WTC11 (cell line): Measurements from ENCODE around the gene CRAMP1. TPM values are rescaled to one million over a fixed set of nuclear protein-coding genes. Genes with fewer than 3 reads are reported as not detected.

Source experiments
- ATAC-seq: fragments of 200-7000 bp; cut with Tn5 transposase; 2 replicates; pipeline ENCODE4 v1.10.0; 2021; ENCODE audit warnings: mild to moderate bottlenecking, moderate library complexity
- CTCF ChIA-PET: fragments of 300-600 bp; sonication (Branson Sonifier 250); formaldehyde crosslinking; loops from one replicate; lab custom pipeline; 2021; ENCODE audit warnings: antibody characterized with exemption; lab: Charles Lee
- POLR2A ChIA-PET: fragments of 350-600 bp; sonication (Branson Sonifier 250); formaldehyde crosslinking; loops from one replicate; lab custom pipeline; 2021; ENCODE audit warnings: antibody characterized with exemption; lab: Charles Lee
- DNase-seq: peaks from one replicate; pipeline ENCODE4 v3.0.0; 2021; ENCODE audit warnings: low spot score
- H3K27ac Mint-ChIP-seq: 2 replicates; pipeline ENCODE4 v1.8.0; 2021; ENCODE audit warnings: mixed read lengths
- H3K27me3 Mint-ChIP-seq: 2 replicates; pipeline ENCODE4 v1.8.0; 2021; ENCODE audit warnings: low read depth, mild to moderate bottlenecking, moderate library complexity, mixed read lengths
- H3K36me3 Mint-ChIP-seq: 2 replicates; pipeline ENCODE4 v1.8.0; 2021; ENCODE audit warnings: mixed read lengths
- H3K4me1 Mint-ChIP-seq: 2 replicates; pipeline ENCODE4 v1.8.0; 2022; ENCODE audit warnings: mixed read lengths
- H3K4me3 Mint-ChIP-seq: 2 replicates; pipeline ENCODE4 v1.8.0; 2021; ENCODE audit warnings: mild to moderate bottlenecking, moderate library complexity, mixed read lengths
- H3K9me3 Mint-ChIP-seq: 2 replicates; pipeline ENCODE4 v1.8.0; 2021; ENCODE audit warnings: mixed read lengths
- ATF2 ChIP-seq: sonication (generic); formaldehyde crosslinking; IDR thresholded peaks from 2 replicates; pipeline ENCODE4 v1.8.1; 2022; ENCODE audit warnings: low read depth, missing genetic modification reagents, borderline replicate concordance
- CTCF ChIP-seq: fragments of 200-600 bp; IDR thresholded peaks from 2 replicates; pipeline ENCODE4 v1.8.0; 2022; ENCODE audit warnings: antibody characterized with exemption
- ETV6 ChIP-seq: sonication (generic); formaldehyde crosslinking; IDR thresholded peaks from 2 replicates; pipeline ENCODE4 v1.8.1; 2022; ENCODE audit warnings: mild to moderate bottlenecking, missing genetic modification reagents
- FOXK1 ChIP-seq: sonication (generic); formaldehyde crosslinking; IDR thresholded peaks from 2 replicates; pipeline ENCODE4 v1.8.0; 2022; ENCODE audit warnings: mild to moderate bottlenecking, moderate library complexity, missing genetic modification reagents
- FOXP1 ChIP-seq: sonication (generic); formaldehyde crosslinking; IDR thresholded peaks from 2 replicates; pipeline ENCODE4 v1.8.0; 2022; ENCODE audit warnings: missing genetic modification reagents, mild to moderate bottlenecking, moderate library complexity, borderline replicate concordance
- GTF2I ChIP-seq: fragments of 250-450 bp; sonication (Bioruptor Pico); conservative IDR thresholded peaks from 2 replicates; pipeline ENCODE4 v1.4.0; 2021; ENCODE audit warnings: mild to moderate bottlenecking
- IRF1 ChIP-seq: sonication (generic); formaldehyde crosslinking; IDR thresholded peaks from 2 replicates; pipeline ENCODE4 v1.8.0; 2023; ENCODE audit warnings: missing genetic modification reagents
- JUN ChIP-seq: sonication (generic); formaldehyde crosslinking; IDR thresholded peaks from 2 replicates; pipeline ENCODE4 v1.8.0; 2023; ENCODE audit warnings: mild to moderate bottlenecking, missing genetic modification reagents
- NFE2L1 ChIP-seq: sonication (generic); formaldehyde crosslinking; IDR thresholded peaks from 2 replicates; pipeline ENCODE4 v1.8.1; 2023; ENCODE audit warnings: missing genetic modification reagents
- STAT6 ChIP-seq: sonication (generic); formaldehyde crosslinking; conservative IDR thresholded peaks from 2 replicates; pipeline ENCODE4 v1.8.1; 2023; ENCODE audit warnings: mild to moderate bottlenecking, low read depth, missing genetic modification reagents, moderate library complexity
- TEAD1 ChIP-seq: sonication (generic); formaldehyde crosslinking; IDR thresholded peaks from 2 replicates; pipeline ENCODE4 v1.8.0; 2022; ENCODE audit warnings: mild to moderate bottlenecking, missing genetic modification reagents
- ZNF396 ChIP-seq: fragments of 250-450 bp; sonication (Bioruptor Pico); IDR thresholded peaks from 2 replicates; pipeline ENCODE4 v1.8.0; 2021; ENCODE audit warnings: mild to moderate bottlenecking, moderate library complexity, borderline replicate concordance
- total RNA-seq: library from RNA; stranded (reverse); gene quantifications from 3 replicates; pipeline ENCODE4 v1.2.3, GENCODE V29; 2021
- TF ChIP-seq, protein P1 (sequence below): sonication (generic); formaldehyde crosslinking; IDR thresholded peaks from 2 replicates; pipeline ENCODE4 v1.8.0; 2022; ENCODE audit warnings: mild to moderate bottlenecking, missing genetic modification reagents
- TF ChIP-seq, protein P2 (sequence below): sonication (generic); formaldehyde crosslinking; IDR thresholded peaks from 2 replicates; pipeline ENCODE4 v1.8.1; 2023; ENCODE audit warnings: mild to moderate bottlenecking, missing genetic modification reagents
- TF ChIP-seq, protein P3 (sequence below): sonication (generic); formaldehyde crosslinking; IDR thresholded peaks from 2 replicates; pipeline ENCODE4 v1.8.0; 2022; ENCODE audit warnings: mild to moderate bottlenecking, missing genetic modification reagents
- TF ChIP-seq, protein P4 (sequence below): sonication (generic); formaldehyde crosslinking; IDR thresholded peaks from 2 replicates; pipeline ENCODE4 v1.8.1; 2022; ENCODE audit warnings: missing genetic modification reagents, borderline replicate concordance
- TF ChIP-seq, protein P5 (sequence below): sonication (generic); formaldehyde crosslinking; IDR thresholded peaks from 2 replicates; pipeline ENCODE4 v1.8.1; 2022; ENCODE audit warnings: mild to moderate bottlenecking, moderate library complexity, missing genetic modification reagents

CRAMP1 gene
- total RNA-seq, 1 experiment from 2014 or later = 27.4 TPM

DNA sequence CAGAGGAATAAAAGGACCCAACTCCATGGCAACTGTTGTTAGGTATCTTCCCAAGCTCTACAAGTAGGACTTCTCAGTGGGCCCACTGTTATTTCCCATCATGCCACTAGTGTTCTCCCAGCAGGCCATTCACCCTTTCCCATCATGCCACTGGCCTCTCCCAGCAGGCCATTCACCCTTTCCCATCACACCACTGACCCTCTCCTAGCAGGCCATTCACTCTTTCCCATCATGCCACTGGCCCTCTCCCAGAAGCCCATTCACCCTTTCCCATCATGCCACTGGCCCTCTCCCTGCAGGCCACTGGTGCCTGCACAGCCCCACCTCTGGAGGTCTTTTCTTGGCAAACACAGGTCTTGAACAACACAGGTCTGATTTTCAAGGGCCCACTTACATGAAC, 36.6 kb upstream of the CRAMP1 start (continued):
- TF ChIP-seq, protein P1, sequence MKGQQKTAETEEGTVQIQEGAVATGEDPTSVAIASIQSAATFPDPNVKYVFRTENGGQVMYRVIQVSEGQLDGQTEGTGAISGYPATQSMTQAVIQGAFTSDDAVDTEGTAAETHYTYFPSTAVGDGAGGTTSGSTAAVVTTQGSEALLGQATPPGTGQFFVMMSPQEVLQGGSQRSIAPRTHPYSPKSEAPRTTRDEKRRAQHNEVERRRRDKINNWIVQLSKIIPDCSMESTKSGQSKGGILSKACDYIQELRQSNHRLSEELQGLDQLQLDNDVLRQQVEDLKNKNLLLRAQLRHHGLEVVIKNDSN (CRISPR knock-in tag) = no peak
- no peak for TF ChIP-seq STAT6 (CRISPR knock-in tag)
- TF ChIP-seq IRF1 = no peak

DNA sequence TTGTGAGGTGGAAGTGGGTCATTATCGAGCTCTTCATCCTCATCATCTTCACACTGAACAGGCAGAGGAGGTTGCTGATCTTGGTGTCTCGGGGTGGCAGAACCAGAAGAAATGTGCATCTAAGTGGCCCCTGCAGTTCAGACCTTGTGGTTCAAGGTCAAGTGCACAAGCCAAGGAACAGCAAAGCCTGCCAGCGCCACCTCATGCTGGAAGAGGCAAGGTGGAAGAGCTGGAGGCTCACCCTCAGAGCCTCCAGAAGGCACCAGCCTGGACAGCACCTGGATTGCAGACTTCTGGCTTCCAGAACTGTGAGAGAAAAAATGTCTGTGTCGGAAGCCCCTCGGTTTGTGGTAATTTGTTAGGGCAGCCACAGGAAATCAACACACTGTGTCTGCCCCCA, 32.9 kb upstream of the CRAMP1 start:
- TF ChIP-seq FOXK1 (no peak), CTCF (no peak), TEAD1 (CRISPR knock-in tag) (no peak), FOXP1 (CRISPR knock-in tag) (no peak), GTF2I (CRISPR knock-in tag) (no peak), ETV6 (CRISPR knock-in tag) (no peak), NFE2L1 (CRISPR knock-in tag) (no peak), ZNF396 (no peak), JUN (CRISPR knock-in tag) (no peak), ATF2 (no peak)
- TF ChIP-seq, protein P2, sequence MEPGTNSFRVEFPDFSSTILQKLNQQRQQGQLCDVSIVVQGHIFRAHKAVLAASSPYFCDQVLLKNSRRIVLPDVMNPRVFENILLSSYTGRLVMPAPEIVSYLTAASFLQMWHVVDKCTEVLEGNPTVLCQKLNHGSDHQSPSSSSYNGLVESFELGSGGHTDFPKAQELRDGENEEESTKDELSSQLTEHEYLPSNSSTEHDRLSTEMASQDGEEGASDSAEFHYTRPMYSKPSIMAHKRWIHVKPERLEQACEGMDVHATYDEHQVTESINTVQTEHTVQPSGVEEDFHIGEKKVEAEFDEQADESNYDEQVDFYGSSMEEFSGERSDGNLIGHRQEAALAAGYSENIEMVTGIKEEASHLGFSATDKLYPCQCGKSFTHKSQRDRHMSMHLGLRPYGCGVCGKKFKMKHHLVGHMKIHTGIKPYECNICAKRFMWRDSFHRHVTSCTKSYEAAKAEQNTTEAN (CRISPR knock-in tag) = no peak
- TF ChIP-seq, protein P3, sequence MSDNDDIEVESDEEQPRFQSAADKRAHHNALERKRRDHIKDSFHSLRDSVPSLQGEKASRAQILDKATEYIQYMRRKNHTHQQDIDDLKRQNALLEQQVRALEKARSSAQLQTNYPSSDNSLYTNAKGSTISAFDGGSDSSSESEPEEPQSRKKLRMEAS = no peak
- TF ChIP-seq, protein P4, sequence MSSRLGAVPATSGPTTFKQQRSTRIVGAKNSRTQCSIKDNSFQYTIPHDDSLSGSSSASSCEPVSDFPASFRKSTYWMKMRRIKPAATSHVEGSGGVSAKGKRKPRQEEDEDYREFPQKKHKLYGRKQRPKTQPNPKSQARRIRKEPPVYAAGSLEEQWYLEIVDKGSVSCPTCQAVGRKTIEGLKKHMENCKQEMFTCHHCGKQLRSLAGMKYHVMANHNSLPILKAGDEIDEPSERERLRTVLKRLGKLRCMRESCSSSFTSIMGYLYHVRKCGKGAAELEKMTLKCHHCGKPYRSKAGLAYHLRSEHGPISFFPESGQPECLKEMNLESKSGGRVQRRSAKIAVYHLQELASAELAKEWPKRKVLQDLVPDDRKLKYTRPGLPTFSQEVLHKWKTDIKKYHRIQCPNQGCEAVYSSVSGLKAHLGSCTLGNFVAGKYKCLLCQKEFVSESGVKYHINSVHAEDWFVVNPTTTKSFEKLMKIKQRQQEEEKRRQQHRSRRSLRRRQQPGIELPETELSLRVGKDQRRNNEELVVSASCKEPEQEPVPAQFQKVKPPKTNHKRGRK = no peak
- TF ChIP-seq, protein P5, sequence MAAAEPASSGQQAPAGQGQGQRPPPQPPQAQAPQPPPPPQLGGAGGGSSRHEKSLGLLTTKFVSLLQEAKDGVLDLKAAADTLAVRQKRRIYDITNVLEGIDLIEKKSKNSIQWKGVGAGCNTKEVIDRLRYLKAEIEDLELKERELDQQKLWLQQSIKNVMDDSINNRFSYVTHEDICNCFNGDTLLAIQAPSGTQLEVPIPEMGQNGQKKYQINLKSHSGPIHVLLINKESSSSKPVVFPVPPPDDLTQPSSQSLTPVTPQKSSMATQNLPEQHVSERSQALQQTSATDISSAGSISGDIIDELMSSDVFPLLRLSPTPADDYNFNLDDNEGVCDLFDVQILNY (CRISPR knock-in tag) = no peak
- H3K9me3 Mint-ChIP-seq = peaks cover 5% of the 10 kb centered on the region
- H3K27ac Mint-ChIP-seq = no peak overlapping the region; the same call in 1 of the 2 replicates
- no peaks in the 10 kb centered on the region for H3K27me3 Mint-ChIP-seq
- no peak overlapping the region for H3K4me3 Mint-ChIP-seq
- DNase-seq (no peak), ATAC-seq (no peak)
- H3K4me1 Mint-ChIP-seq = no peaks in the 10 kb centered on the region
- H3K36me3 Mint-ChIP-seq = peaks cover 48% of the 10 kb centered on the region
- ChIA-PET CTCF (no interaction called here), POLR2A (no interaction called here)
